Stimulated activated CD4-positive, alpha-beta T cell treated with anti-CD3 and anti-CD28 coated beads, Interleukin-4, amount 100 ng/mL, for 48 hours (primary cell): ENCODE data around the gene NXNL1.

Experiments
- DNase-seq, 2 donors: peaks; one replicate each; pipeline ENCODE4 v3.0.0-alpha.2; 2020; ENCODE audit warnings: low read depth in 2 of 2

The NXNL1 gene

DNA sequence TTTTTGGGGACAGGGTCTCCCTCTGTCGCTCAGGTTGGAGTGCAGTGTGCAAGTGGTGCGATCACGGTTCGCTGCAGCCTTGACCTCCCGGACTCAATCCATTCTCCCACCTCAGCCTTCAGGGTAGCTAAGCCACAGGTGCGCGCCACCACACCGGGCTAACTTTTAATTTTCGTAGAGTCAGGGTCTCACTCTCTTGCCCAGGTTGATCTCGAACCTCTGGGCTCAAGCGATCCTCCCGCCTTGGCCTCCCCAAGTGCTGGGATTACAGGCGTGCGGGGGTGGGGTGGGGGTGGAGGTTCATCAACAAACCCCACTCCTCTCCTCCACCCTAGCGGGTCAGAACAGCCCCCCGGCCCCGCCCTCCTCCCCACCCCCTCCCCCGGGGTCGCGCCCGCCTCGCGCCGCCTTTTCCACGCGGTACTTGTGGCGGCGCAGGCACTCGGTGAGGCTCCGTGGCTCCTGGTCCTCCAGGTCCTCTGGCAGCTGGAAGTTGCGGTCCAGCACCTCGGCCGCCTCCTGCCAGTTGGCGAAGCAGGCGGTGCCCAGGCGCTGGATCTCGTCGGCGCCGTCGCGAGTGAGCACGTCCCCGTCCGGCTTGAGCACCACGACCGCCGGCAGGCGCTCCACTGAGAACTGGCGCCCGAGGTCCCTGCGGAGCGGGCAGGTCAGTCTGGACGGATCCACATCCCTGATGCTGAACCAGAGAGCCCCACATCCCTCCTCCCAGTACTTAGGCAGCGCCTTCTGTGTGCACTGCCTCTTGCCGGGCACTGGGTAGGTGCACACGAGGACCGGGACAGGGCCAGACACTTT is 5.2 kb downstream of the NXNL1 start:
- DNase-seq, result no peak

DNA sequence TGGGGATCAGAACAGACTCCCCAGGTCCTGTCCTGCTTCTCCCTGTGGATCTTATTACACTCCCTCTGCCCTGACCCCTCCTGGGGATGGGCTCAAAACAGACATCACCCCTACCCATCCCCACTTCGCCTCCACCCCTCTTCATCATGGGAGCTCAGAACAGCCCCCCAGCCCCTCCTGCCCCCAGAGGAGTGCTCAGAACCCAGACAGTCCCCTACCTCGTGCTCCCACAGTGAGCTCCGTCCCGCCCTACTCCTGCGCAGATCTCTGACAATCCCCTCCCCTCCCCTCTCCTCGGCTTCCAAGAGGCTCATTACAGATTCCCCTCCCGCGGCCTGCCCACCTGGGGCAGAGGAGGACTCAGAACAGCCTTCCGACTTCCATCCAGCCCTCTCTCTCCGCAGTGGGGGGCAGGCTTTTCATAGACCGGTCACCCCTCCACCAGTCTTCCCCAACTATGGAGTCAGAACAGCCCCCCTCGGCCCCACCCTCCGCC is 6.1 kb downstream of the NXNL1 start:
- no peak for DNase-seq

GRCh38 chr19:17451820-17452219 is 8.9 kb downstream of the NXNL1 start:
- DNase-seq, result no peak

DNA sequence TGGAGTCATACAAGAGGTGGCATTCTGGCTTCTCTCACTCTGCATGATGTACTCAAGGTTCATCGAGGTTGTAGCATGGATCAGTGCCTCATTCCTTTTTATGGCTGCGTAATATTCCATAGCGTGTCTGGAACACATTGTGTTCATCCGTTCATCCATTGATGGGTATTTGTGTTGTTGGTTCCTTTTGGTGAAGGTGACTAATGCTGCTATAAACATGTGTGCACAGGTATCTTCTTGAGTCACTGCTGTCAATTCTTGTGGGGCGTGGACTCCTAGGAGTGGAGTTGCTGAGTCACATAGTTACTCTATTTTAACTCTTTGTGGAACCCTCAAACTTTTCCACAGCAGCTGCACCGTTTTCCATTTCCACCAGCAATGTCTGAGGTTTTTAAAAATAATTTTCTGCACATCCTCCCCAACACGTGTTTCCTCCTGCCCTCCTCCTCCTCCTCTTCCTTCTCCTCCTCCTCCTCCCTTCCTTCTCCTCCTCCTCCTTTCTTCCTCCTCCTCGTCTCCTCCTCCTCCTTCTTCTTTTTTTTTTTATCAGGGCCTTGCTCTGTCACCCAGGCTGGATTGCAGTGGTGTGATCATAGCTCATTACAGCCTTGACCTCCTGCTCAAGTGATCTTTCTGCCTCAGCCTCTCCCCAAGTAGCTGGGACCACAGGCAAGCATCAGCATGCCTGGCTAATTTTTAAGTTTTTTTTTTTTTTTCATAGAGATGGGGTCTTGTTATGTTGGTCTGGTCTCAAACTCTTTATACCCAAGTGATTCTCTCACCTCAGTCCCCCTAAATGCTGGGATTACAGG is 10.3 kb downstream of the NXNL1 start:
- DNase-seq, result peak in 1 of 2 donors; percentile 37

DNA sequence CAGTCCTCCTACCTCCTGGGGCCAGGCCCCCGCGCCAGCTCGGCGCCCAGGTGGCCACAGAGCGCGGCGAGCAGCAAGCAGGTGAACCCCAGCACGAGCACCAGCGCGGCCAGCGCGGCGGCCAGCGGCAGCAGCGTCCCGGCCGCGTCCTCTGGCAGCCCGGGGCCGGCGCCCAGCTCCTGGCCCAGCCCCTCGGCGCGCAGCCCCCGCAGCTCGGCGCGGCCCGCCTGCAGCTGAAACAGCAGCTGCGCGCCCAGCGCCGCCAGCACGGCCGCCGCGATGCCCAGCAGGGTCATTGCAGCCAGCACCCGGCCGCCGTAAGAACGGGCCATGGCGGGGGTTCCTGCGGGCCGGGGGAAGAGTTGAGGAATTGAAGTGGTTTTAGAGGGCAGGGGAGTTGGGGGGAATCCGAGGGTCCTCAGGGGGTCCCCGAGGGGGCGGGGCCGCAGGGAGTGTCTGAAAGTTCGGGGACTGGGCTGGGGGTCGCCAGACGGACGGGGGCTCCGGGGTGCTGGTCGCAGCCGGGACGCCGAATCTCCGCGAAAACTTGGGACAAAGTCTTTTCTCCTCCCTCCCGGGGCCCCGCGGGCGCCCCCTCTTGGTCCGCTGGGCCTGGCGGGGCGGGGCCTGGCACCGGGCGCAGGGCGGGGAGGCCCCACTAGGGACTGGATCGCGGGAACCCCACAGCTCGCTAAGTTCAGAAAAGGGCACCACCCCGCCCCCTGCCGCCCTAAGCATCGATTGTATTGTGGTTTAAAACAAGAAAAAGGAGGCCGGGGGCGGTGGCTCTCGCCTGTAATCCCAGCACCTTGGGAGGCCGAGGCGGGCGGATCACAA is 12.4 kb downstream of the NXNL1 start, which contains the start of gene TMEM221:
TMEM221 (minus strand) TSS at position 538 of the 837 bp plus-strand sequence; CDS start at position 332, 206 bp downstream.
- DNase-seq, result peak; percentile 47

DNA sequence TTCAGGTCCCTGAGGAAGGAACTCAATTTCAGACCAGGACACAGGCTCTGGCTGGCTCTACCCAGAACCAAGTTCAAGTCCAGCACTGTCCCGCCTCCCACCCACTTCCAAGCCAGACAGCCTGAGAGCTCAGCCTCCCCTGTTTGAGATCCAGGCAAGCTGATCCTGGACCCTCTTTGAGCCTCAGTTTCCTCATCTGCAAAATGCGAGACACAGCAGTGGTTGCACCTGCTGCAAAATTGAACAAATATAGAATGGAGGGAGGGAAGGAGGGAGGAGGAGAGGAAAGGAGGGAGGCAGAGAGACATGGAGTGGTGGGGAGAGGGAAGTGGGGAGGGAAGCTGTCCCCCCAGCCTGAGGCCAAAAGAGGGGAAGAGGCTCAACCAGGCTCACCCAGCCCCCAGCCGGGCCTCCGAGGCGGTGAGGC is 13.0 kb downstream of the NXNL1 start:
- DNase-seq, result no peak

GRCh38 chr19:17445526-17446165 is 15.1 kb downstream of the NXNL1 start:
- no peak for DNase-seq

- no peak for DNase-seq
These were observed 19.3 kb downstream of the NXNL1 start for GRCh38 chr19:17441241-17442021.

DNA sequence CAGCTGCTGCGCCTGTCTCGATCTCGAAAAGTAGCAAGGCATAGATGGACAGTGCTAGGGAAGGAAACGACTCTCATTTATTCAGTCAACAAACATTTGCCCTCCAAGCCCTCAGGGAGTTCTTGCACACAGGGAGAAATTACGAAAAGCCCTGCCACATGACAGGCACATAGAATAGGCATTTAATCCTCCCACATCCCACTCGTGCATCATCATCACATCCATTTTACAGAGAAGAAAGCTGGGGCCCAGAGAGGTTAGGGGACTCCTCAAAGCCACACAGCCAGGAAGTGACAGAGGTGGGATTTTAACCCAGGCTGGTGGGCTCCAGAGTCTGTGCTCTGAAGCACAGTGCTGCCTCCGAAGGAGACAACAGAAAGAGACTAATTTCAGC is 23.9 kb downstream of the NXNL1 start:
- DNase-seq, result no peak

- DNase-seq, result no peak
These were observed 24.4 kb downstream of the NXNL1 start for GRCh38 chr19:17436094-17436873.

DNA sequence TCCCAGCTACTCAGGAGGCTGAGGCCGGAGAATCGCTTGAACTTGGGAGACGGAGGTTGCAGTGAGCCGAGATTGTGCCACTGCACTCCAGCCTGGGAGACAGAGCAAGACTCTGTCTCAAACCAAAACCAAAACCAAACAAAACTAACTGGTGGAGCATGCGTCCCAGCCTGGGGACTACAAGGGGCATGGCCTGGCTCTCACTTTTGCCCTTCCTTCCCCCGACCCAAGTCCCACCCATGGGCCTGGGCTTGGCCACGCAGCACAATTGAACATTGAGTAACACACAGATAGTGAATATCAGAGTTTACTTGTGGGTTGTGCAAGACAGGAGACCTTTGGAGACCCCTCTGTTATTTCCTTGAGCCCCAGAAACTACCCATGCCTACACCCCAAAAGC is 25.5 kb downstream of the NXNL1 start:
- no peak for DNase-seq

GRCh38 chr19:17431417-17431816 is 29.3 kb downstream of the NXNL1 start:
- no peak for DNase-seq

DNA sequence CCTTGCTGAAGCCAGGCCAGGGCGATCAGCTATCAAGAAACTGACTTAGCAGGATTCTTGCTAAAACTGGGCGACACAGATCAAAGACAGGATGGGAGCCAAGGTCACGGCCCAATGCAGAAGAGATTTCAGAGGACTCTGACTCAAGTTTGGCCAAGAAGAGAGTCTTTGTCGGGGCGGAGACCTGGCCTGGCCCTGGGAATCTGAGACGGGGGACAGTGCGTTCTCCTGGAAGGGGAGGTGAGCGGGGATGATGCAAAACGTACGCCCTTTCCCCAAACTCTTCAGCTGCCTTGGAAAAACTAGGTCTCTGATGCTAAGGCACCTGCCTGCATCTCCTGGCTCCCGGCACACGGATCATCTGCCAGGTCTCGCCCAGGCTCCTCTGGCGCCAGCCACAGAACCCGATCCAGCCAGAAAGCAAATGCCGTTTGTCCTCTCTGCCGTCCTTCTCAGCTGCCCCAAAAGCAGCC is 31.0 kb downstream of the NXNL1 start:
- no peak for DNase-seq

- DNase-seq, result no peak
These were observed 35.9 kb downstream of the NXNL1 start for GRCh38 chr19:17424743-17425365.

GRCh38 chr19:17423429-17424208 is 37.1 kb downstream of the NXNL1 start:
- DNase-seq, result no peak

GRCh38 chr19:17421942-17422341 is 38.8 kb downstream of the NXNL1 start:
- DNase-seq, result no peak

- no peak for DNase-seq
These were observed 40.2 kb downstream of the NXNL1 start for GRCh38 chr19:17420475-17420924.
